GM12878 (cell line): Measurements from ENCODE around the gene VSIG10L. TPM values are rescaled to one million over a fixed set of nuclear protein-coding genes. Genes with fewer than 3 reads are reported as not detected.

ENCODE experiments used
- ATAC-seq: fragments of 200-7000 bp; cut with Tn5 transposase; 3 replicates; pipeline ENCODE4 v1.9.1; 2020; ENCODE audit warnings: mild to moderate bottlenecking, moderate library complexity
- BruUV-seq: library from RNA; stranded (reverse); fragments of 400-500 nt; replicated peaks from 2 replicates; lab custom pipeline; 2021; lab: Mats Ljungman, UMichigan
- CTCF ChIA-PET: fragments of 300-600 bp; sonication (Branson Sonifier 250); formaldehyde crosslinking; extraction: SDS; loops from one replicate; lab custom pipeline; 2021; ENCODE audit warnings: inconsistent platforms; lab: Yijun Ruan, JAX
- POLR2A ChIA-PET: fragments of 350-600 bp; formaldehyde crosslinking; extraction: SDS; loops from one replicate; lab custom pipeline; 2021; ENCODE audit warnings: inconsistent platforms; lab: Charles Lee
- RAD21 ChIA-PET: fragments of 300-600 bp; sonication (Branson Sonifier 250); formaldehyde crosslinking; loops from one replicate; lab custom pipeline; 2023; ENCODE audit warnings: antibody characterized with exemption; ENCODE audit not compliant: unreplicated experiment; lab: Charles Lee
- SMC1A ChIA-PET: fragments of 300-600 bp; sonication (Branson Sonifier 250); formaldehyde crosslinking; loops from one replicate; lab custom pipeline; 2023; ENCODE audit not compliant: unreplicated experiment, uncharacterized antibody; lab: Charles Lee
- DNase-seq: peaks from one replicate; pipeline ENCODE4 v3.0.0-alpha.2; 2011; ENCODE audit warnings: low read depth, low spot score
- FAIRE-seq: peaks from 3 replicates; lab custom pipeline; 2011; peaks lifted over from hg19 to GRCh38; lab: Jason Lieb, UNC
- H2AFZ ChIP-seq: 2 replicates; pipeline ENCODE4 v1.6.0; 2011; ENCODE audit warnings: low read depth, low read length, control low read depth; ENCODE audit not compliant: control insufficient read depth
- H3K27ac ChIP-seq: 2 replicates; pipeline ENCODE4 v1.5.1; 2011; ENCODE audit warnings: control low read depth; ENCODE audit not compliant: control insufficient read depth, insufficient read depth
- H3K27me3 ChIP-seq, 2 experiments: replicated peaks in 1 of 2; 2 replicates each; pipeline versions ENCODE4 v1.6.0 to v1.6.1; 2011; ENCODE audit warnings: low read length in 1 of 2; ENCODE audit not compliant: control insufficient read depth in 2 of 2, insufficient read depth in 2 of 2
- H3K36me3 ChIP-seq, 2 experiments: 2 replicates each; pipeline ENCODE4 v1.5.1; 2011; ENCODE audit warnings: low read length in 1 of 2; ENCODE audit not compliant: control insufficient read depth in 2 of 2, insufficient read depth in 2 of 2
- H3K4me1 ChIP-seq: 2 replicates; pipeline ENCODE4 v1.6.1; 2011; ENCODE audit warnings: mild to moderate bottlenecking, low read length, moderate library complexity, mixed read lengths; ENCODE audit not compliant: control insufficient read depth, insufficient read depth
- H3K4me2 ChIP-seq: 2 replicates; pipeline ENCODE4 v1.6.0; 2011; ENCODE audit warnings: control low read depth; ENCODE audit not compliant: control insufficient read depth, insufficient read depth
- H3K4me3 ChIP-seq: fragments of 200-600 bp; sonication (generic); 2 replicates; pipeline ENCODE4 v1.5.1; 2016
- H3K79me2 ChIP-seq: 2 replicates; pipeline ENCODE4 v1.6.0; 2011; ENCODE audit warnings: low read length; ENCODE audit not compliant: control insufficient read depth, insufficient read depth
- H3K9ac ChIP-seq: 2 replicates; pipeline ENCODE4 v1.8.0; 2011; ENCODE audit warnings: low read length, control low read depth, mixed read lengths; ENCODE audit not compliant: control insufficient read depth, insufficient read depth
- H3K9me3 ChIP-seq: replicated peaks from 3 replicates; pipeline ENCODE4 v1.5.1; 2011; ENCODE audit warnings: mild to moderate bottlenecking, low read length; ENCODE audit not compliant: control insufficient read depth, insufficient read depth
- H4K20me1 ChIP-seq: 2 replicates; pipeline ENCODE4 v1.6.0; 2011; ENCODE audit not compliant: control insufficient read depth, insufficient read depth
- CHD1 ChIP-seq: IDR thresholded peaks from 2 replicates; pipeline ENCODE4 v1.6.1; 2012; ENCODE audit warnings: low read depth, low read length, improper control_type of control experiment
- EED ChIP-seq: sonication (generic); IDR thresholded peaks from 2 replicates; pipeline ENCODE4 v1.6.1; 2016; ENCODE audit warnings: antibody characterized with exemption, low read depth
- FOS ChIP-seq: IDR thresholded peaks from 3 replicates; pipeline ENCODE4 v1.6.1; 2011; ENCODE audit warnings: borderline replicate concordance; ENCODE audit not compliant: insufficient read length; ENCODE audit errors: extremely low read depth
- HCFC1 ChIP-seq: fragments of 150-350 bp; IDR thresholded peaks from 2 replicates; pipeline ENCODE4 v1.6.1; 2014; ENCODE audit warnings: low read length
- IRF3 ChIP-seq: fragments of 450-650 bp; IDR thresholded peaks from 2 replicates; pipeline ENCODE4 v1.6.1; 2014; ENCODE audit warnings: mild to moderate bottlenecking
- IRF5 ChIP-seq: fragments of 450-650 bp; IDR thresholded peaks from 2 replicates; pipeline ENCODE4 v1.6.1; 2017; ENCODE audit warnings: borderline replicate concordance
- JUNB ChIP-seq: IDR thresholded peaks from 2 replicates; pipeline ENCODE4 v1.6.1; 2016; ENCODE audit warnings: antibody characterized with exemption, mild to moderate bottlenecking
- MEF2B ChIP-seq: fragments of 450-650 bp; IDR thresholded peaks from 2 replicates; pipeline ENCODE4 v1.6.1; 2018; ENCODE audit warnings: mild to moderate bottlenecking, moderate library complexity; ENCODE audit not compliant: partially characterized antibody, poor library complexity, severe bottlenecking
- POLR2AphosphoS2 ChIP-seq: IDR thresholded peaks from 2 replicates; pipeline ENCODE4 v1.6.1; 2011; ENCODE audit warnings: low read depth, mild to moderate bottlenecking, low read length, improper control_type of control experiment, moderate library complexity
- RFX5 ChIP-seq: IDR thresholded peaks from 2 replicates; pipeline ENCODE4 v1.6.1; 2011; ENCODE audit warnings: low read depth, low read length, improper control_type of control experiment
- WGBS: methylation state at CpG from one replicate; pipeline ENCODE4 v1.1.6; 2016; ENCODE audit warnings: low lambda C conversion rate; ENCODE audit not compliant: insufficient replicate concordance, insufficient coverage; ENCODE audit errors: missing lambda C conversion rate; 5-methylcytosine and 5-hydroxymethylcytosine counted together
- in situ Hi-C: fragments of 300-500 bp; cut with MboI; formaldehyde crosslinking; loops from 9 replicates; pipeline ENCODE4 v1.14.3; 2018; ENCODE audit warnings: mixed read lengths
- intact Hi-C: fragments of 100-400 bp; cut with micrococcal nuclease; formaldehyde crosslinking; loops from one replicate; pipeline ENCODE4 v1.14.2; 2022; ENCODE audit not compliant: unreplicated experiment
- polyA plus RNA-seq, 11 experiments: library from polyadenylated mRNA; depleted of rRNA in 4 of 11; unstranded in 6 of 11; stranded (reverse) in 5 of 11; fragments of >200 nt; fragmentation: Nextera tagmentation in 4 of 11; fragmentation: Illumina TruSeq in 1 of 11; extraction: Ambion mirVana in 4 of 11; extraction: Trizol in 1 of 11; gene quantifications; 1 replicate in 1 of 11; 2 replicates in 10 of 11; pipeline versions ENCODE4 v1.2.1 to v1.2.3, GENCODE V29; 2011 to 2016; ENCODE audit warnings: inconsistent platforms in 2 of 11, missing spikeins in 2 of 11, low read depth in 1 of 11
- total RNA-seq, 4 experiments: library from RNA; depleted of rRNA in 3 of 4; stranded (reverse); fragments of >200 nt in 3 of 4; fragmentation: Illumina TruSeq in 1 of 4; extraction: Trizol in 1 of 4; gene quantifications; 2 replicates each; pipeline versions ENCODE4 v1.2.1 to v1.2.3, GENCODE V29; 2013 to 2021

The VSIG10L gene
- total and polyA plus RNA-seq, 10 of the 15 experiments (the other 5 are each of a cell fraction or from before 2014, with no cell fraction given): 0.09 to 0.93 (median 0.49) TPM

- SMC1A ChIA-PET: interaction anchor here (0.6 to 1.6 kb wide), 3 partner anchors 34 to 52 kb away, joined by 3 to 4 read pairs (median 3); no protein-coding TSS in a partner anchor
- Histone ChIP-seq H3K9me3 (no peaks in the 10 kb centered on the region), H3K27ac (no peak overlapping the region), H3K79me2 (no peaks in the 10 kb centered on the region), H3K27me3 (no peaks in the 10 kb centered on the region), H3K4me2 (no peak overlapping the region), H3K9ac (no peak overlapping the region), H3K4me3 (no peak overlapping the region), H3K4me1 (peaks cover 21% of the 10 kb centered on the region), H2AFZ (no peak overlapping the region), H3K36me3 (no peaks in the 10 kb centered on the region; a peak in 1 of 4 replicates), H4K20me1 (no peaks in the 10 kb centered on the region)
- ATAC-seq (no peak), DNase-seq (no peak), FAIRE-seq (no peak)
- WGBS: 90% methylated on average over 8 of the region's 9 CpGs
- no TSS peak for BruUV-seq
- TF ChIP-seq JUNB (no peak), FOS (no peak), MEF2B (no peak), HCFC1 (no peak), IRF5 (no peak), IRF3 (no peak), CHD1 (no peak), RFX5 (no peak), POLR2AphosphoS2 (no peak), EED (no peak)
- POLR2A ChIA-PET: no interaction called here
- in situ Hi-C loops: no loop called here
- RAD21 ChIA-PET: interaction anchor here (1.2 to 1.8 kb wide), 4 partner anchors 25 to 65 kb away, joined by 3 to 8 read pairs (median 6); no protein-coding TSS in a partner anchor
- intact Hi-C loops: no loop called here
- CTCF ChIA-PET: interaction anchor here (0.7 to 5.1 kb wide), 11 partner anchors 12 to 98 kb away, joined by 3 to 47 read pairs (median 4); partner anchors contain the start of genes C19orf84 and ETFB
These were observed 961 bp upstream of the VSIG10L start for GRCh38 chr19:51342631-51343569.
